Stimulated activated naive B cell treated with anti-CD40 and anti-IgM and Interleukin-4, amounts not matched to agents 10 μg/mL and 1 μg/mL and 100 μg/mL, for 72 hours (primary cell): ENCODE measurements around the gene IL36B.

Experiments
- ATAC-seq, 2 donors: fragments of 150-1000 bp; cut with Tn5 transposase; replicated peaks; 2 replicates each; pipeline ENCODE4 v1.10.0; 2021; ENCODE audit warnings: moderate library complexity in 1 of 2
- DNase-seq: peaks from one replicate; pipeline ENCODE4 v3.0.0; 2021
- H3K27ac Mint-ChIP-seq: one replicate; pipeline ENCODE4 v1.8.0; 2022; ENCODE audit warnings: mild to moderate bottlenecking, mixed read lengths
- H3K27me3 Mint-ChIP-seq, 2 donors: one replicate each; pipeline ENCODE4 v1.8.0; 2022; ENCODE audit warnings: mixed read lengths in 2 of 2
- H3K36me3 Mint-ChIP-seq, 2 donors: one replicate each; pipeline ENCODE4 v1.8.0; 2022; ENCODE audit warnings: mixed read lengths in 2 of 2, mild to moderate bottlenecking in 1 of 2
- H3K4me1 Mint-ChIP-seq, 2 donors: one replicate each; pipeline ENCODE4 v1.8.0; 2022; ENCODE audit warnings: mixed read lengths in 2 of 2, mild to moderate bottlenecking in 1 of 2
- H3K4me3 Mint-ChIP-seq, 2 donors: one replicate each; pipeline ENCODE4 v1.8.0; 2022; ENCODE audit warnings: mild to moderate bottlenecking in 2 of 2, mixed read lengths in 2 of 2, moderate library complexity in 1 of 2
- H3K9me3 Mint-ChIP-seq, 2 donors: one replicate each; pipeline ENCODE4 v1.8.0; 2022; ENCODE audit warnings: mixed read lengths in 2 of 2, mild to moderate bottlenecking in 1 of 2

Gene IL36B

DNA sequence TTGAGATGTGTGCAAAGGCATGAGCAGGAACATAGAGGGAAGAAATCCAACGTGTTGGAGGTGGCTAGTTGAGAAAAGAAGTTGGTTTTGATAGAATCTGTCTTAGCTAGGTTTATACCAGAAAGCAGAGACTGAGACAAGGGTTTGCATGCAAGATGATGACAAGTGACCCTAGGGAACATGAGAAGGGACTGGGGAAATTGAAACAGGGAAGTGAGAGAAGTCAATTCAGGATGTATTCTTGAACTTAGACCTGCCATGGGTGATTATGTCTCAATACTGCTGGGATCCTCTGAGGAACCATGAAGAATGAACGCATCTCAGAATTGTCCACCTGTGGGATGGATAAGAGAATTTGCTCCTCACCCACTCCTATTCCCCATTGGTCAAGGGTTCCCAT is 26.9 kb downstream of the IL36B start:
- H3K36me3 Mint-ChIP-seq = no peaks in the 10 kb centered on the region
- H3K27me3 Mint-ChIP-seq = peaks cover 47 to 58% of the 10 kb centered on the region in 2 donors
- no peak overlapping the region for H3K27ac Mint-ChIP-seq
- no peak overlapping the region for H3K4me3 Mint-ChIP-seq
- H3K9me3 Mint-ChIP-seq = no peaks in the 10 kb centered on the region
- DNase-seq (peak; percentile 4), ATAC-seq (peak; percentile 97 to 98)
- H3K4me1 Mint-ChIP-seq = peaks cover 10 to 12% of the 10 kb centered on the region in 2 donors

GRCh38 chr2:113024764-113025163 is 27.9 kb downstream of the IL36B start:
- no peaks in the 10 kb centered on the region for H3K36me3 Mint-ChIP-seq
- ATAC-seq (no peak), DNase-seq (no peak)
- no peak overlapping the region for H3K27ac Mint-ChIP-seq
- H3K4me1 Mint-ChIP-seq = peaks cover 10 to 12% of the 10 kb centered on the region in 2 donors
- H3K4me3 Mint-ChIP-seq = no peak overlapping the region
- H3K27me3 Mint-ChIP-seq = peaks cover 44 to 53% of the 10 kb centered on the region in 2 donors
- H3K9me3 Mint-ChIP-seq = peaks cover under 1 to 2% of the 10 kb centered on the region in 2 donors

DNA sequence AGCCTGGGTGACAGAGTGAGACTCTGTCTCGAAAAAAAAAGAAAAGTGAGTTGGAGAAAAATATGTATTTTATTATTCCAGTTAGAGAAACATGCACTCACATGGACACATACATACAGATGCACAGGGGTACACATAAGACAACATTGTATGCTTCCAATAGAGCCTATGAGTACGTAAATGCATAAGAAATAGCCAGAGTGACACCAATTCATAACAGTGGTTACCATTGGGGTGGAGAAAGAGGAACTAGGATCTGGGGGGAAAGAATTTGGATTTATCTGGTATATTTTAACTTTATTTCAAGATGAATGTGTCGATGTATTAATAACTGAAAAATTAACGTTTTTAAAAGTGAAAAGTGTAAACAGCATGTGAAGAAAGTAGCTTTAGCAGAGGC is 31.4 kb downstream of the IL36B start:
- Mint-ChIP-seq H3K36me3 (peaks cover 6 to 8% of the 10 kb centered on the region in 2 donors), H3K4me3 (no peak overlapping the region), H3K27ac (no peak overlapping the region)

GRCh38 chr2:113018509-113018908 is 34.2 kb downstream of the IL36B start:
- peaks cover 12 to 15% of the 10 kb centered on the region in 2 donors for H3K9me3 Mint-ChIP-seq
- ATAC-seq (no peak), DNase-seq (no peak)
- H3K27ac Mint-ChIP-seq = no peak overlapping the region
- no peaks in the 10 kb centered on the region for H3K4me1 Mint-ChIP-seq
- H3K36me3 Mint-ChIP-seq = peaks cover 6 to 8% of the 10 kb centered on the region in 2 donors
- H3K4me3 Mint-ChIP-seq = no peak overlapping the region
- H3K27me3 Mint-ChIP-seq = peaks cover 49 to 55% of the 10 kb centered on the region in 2 donors

More for the DNA sequence above, 31.4 kb downstream of the IL36B start:
- ATAC-seq (peak; percentile 43 to 51), DNase-seq (no peak)
- peaks cover 9 to 12% of the 10 kb centered on the region in 2 donors for H3K4me1 Mint-ChIP-seq
- H3K9me3 Mint-ChIP-seq = peaks cover 12 to 15% of the 10 kb centered on the region in 2 donors
- peaks cover 55 to 61% of the 10 kb centered on the region in 2 donors for H3K27me3 Mint-ChIP-seq

- Mint-ChIP-seq H3K27ac (no peak overlapping the region), H3K9me3 (peaks cover 12 to 15% of the 10 kb centered on the region in 2 donors), H3K36me3 (peaks cover 6 to 8% of the 10 kb centered on the region in 2 donors), H3K4me1 (no peaks in the 10 kb centered on the region), H3K4me3 (no peak overlapping the region), H3K27me3 (peaks cover 55 to 65% of the 10 kb centered on the region in 2 donors)
- no peak for DNase-seq
- no peak for ATAC-seq
These were observed 37.0 kb downstream of the IL36B start for GRCh38 chr2:113015655-113016054.

GRCh38 chr2:113015042-113015441 is 37.6 kb downstream of the IL36B start:
- Mint-ChIP-seq H3K36me3 (peaks cover 6 to 8% of the 10 kb centered on the region in 2 donors), H3K27ac (no peak overlapping the region), H3K4me3 (no peak overlapping the region), H3K9me3 (peaks cover 12 to 15% of the 10 kb centered on the region in 2 donors), H3K4me1 (no peaks in the 10 kb centered on the region), H3K27me3 (peaks cover 58 to 67% of the 10 kb centered on the region in 2 donors)
- DNase-seq (no peak), ATAC-seq (no peak)

GRCh38 chr2:113014067-113014466 is 38.6 kb downstream of the IL36B start:
- H3K36me3 Mint-ChIP-seq = peaks cover 5 to 8% of the 10 kb centered on the region in 2 donors
- H3K4me3 Mint-ChIP-seq = no peak overlapping the region
- no peaks in the 10 kb centered on the region for H3K4me1 Mint-ChIP-seq
- no peak overlapping the region for H3K27ac Mint-ChIP-seq
- DNase-seq = no peak
- H3K27me3 Mint-ChIP-seq = peaks cover 53 to 64% of the 10 kb centered on the region in 2 donors
- no peak for ATAC-seq
- H3K9me3 Mint-ChIP-seq = peaks cover 8% of the 10 kb centered on the region in 2 donors

- Mint-ChIP-seq H3K36me3 (peaks cover 0 to under 1% of the 10 kb centered on the region in 2 donors), H3K27me3 (peaks cover 49 to 61% of the 10 kb centered on the region in 2 donors), H3K4me1 (no peaks in the 10 kb centered on the region), H3K9me3 (peaks cover 1 to 2% of the 10 kb centered on the region in 2 donors), H3K4me3 (no peak overlapping the region), H3K27ac (no peak overlapping the region)
- ATAC-seq = no peak
- no peak for DNase-seq
These were observed 39.4 kb downstream of the IL36B start for GRCh38 chr2:113013336-113013661.

DNA sequence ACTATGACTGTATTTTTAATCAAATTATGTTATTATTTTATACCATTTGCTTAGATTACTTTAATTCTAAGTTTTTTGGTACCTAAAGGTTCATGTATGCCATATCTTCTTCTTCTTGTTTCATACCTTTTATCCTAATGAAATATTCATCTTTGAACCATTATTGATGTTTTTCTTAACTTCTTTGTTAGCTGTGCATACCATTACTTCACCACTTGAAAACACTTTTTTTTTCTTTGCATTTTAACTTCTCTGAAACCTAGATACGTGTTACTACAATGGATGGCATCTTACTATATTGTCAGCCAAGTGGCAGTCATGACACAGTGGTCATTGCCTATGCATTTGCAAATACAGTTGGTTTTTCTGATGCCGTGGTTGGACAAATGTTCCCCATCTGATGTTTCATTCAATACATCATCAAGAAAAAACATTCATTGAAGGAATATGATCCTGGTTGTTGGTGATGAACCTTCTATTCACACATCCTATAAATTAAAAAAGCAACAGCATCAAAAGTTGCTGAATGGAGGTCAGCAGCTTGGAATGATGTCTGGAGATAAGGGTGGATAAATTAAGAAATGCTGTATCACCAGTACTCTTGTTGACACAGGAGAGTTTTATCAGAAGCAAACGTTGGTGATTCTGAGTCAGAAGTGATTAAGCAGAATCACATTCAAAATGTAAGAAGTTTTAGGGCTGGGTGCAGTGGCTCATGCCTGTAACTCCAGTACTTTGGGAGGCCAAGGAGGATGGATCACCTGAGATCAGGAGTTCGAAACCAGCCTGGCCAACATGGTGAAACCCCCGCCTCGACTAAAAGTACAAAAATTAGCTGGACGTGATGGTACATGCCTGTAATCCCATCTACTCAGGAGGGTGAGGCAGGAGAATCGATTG is 40.0 kb downstream of the IL36B start:
- no peak overlapping the region for H3K27ac Mint-ChIP-seq
- no peaks in the 10 kb centered on the region for H3K36me3 Mint-ChIP-seq
- H3K27me3 Mint-ChIP-seq = peaks cover 43 to 55% of the 10 kb centered on the region in 2 donors
- DNase-seq = no peak
- H3K4me1 Mint-ChIP-seq = no peaks in the 10 kb centered on the region
- ATAC-seq = no peak
- peaks cover 0 to 1% of the 10 kb centered on the region in 2 donors for H3K9me3 Mint-ChIP-seq
- no peak overlapping the region for H3K4me3 Mint-ChIP-seq

GRCh38 chr2:113011108-113011507 is 41.6 kb downstream of the IL36B start:
- Mint-ChIP-seq H3K4me3 (no peak overlapping the region), H3K27ac (no peak overlapping the region), H3K9me3 (peaks cover 0 to 1% of the 10 kb centered on the region in 2 donors), H3K4me1 (no peaks in the 10 kb centered on the region), H3K27me3 (peaks cover 31 to 41% of the 10 kb centered on the region in 2 donors), H3K36me3 (no peaks in the 10 kb centered on the region)
- DNase-seq (no peak), ATAC-seq (no peak)

GRCh38 chr2:113010088-113010487 is 42.6 kb downstream of the IL36B start:
- Mint-ChIP-seq H3K4me3 (no peak overlapping the region), H3K36me3 (no peaks in the 10 kb centered on the region), H3K4me1 (no peaks in the 10 kb centered on the region), H3K27me3 (peaks cover 34 to 50% of the 10 kb centered on the region in 2 donors), H3K9me3 (peaks cover 0 to 1% of the 10 kb centered on the region in 2 donors), H3K27ac (no peak overlapping the region)
- DNase-seq (no peak), ATAC-seq (no peak)

- Mint-ChIP-seq H3K4me3 (no peak overlapping the region), H3K27me3 (peaks cover 29 to 50% of the 10 kb centered on the region in 2 donors), H3K36me3 (no peaks in the 10 kb centered on the region), H3K27ac (no peak overlapping the region), H3K4me1 (no peaks in the 10 kb centered on the region), H3K9me3 (peaks cover 0 to 1% of the 10 kb centered on the region in 2 donors)
- ATAC-seq (peak in 1 of 2 donors; percentile 31), DNase-seq (no peak)
These were observed 43.0 kb downstream of the IL36B start for GRCh38 chr2:113009622-113010021.

GRCh38 chr2:113007250-113007649 is 45.4 kb downstream of the IL36B start:
- Mint-ChIP-seq H3K9me3 (peaks cover 0 to 1% of the 10 kb centered on the region in 2 donors), H3K36me3 (no peaks in the 10 kb centered on the region), H3K27ac (no peak overlapping the region), H3K27me3 (peaks cover 22 to 39% of the 10 kb centered on the region in 2 donors), H3K4me1 (no peaks in the 10 kb centered on the region), H3K4me3 (no peak overlapping the region)
- no peak for DNase-seq
- no peak for ATAC-seq

DNA sequence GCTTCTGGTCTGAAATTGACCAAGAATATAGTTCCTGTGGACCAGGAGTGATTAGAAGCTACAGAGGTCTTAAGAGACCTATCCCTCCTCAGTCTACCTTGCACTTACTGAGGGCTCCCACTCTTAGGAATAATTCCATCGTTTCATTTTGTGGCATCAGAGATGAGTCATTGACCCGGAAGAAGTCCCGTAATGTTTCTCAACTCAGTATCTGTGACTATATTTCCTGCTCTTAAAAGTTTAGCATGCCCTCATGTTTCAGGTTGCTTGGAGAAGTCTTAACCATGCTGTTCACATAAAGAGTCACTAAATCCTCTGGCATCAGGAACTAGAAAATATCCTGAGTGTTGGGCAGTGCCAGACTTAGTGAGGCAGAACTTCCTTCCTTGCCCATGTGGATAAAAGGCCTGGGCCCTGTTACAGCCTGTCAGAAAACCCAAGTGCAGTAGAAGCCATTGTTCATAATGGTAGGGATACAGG is 47.6 kb downstream of the IL36B start, which contains the start of gene IL36A:
Gene IL36A, plus strand, starts transcription at position 430 of the 480 bp plus-strand sequence. CDS start 413 bp downstream, outside the sequence.
- Mint-ChIP-seq H3K9me3 (peaks cover 11 to 14% of the 10 kb centered on the region in 2 donors), H3K27me3 (peaks cover 18 to 39% of the 10 kb centered on the region in 2 donors), H3K4me3 (no peak within 1 kb of the TSS), H3K36me3 (peaks cover 4 to 8% of the 10 kb centered on the region in 2 donors), H3K4me1 (no peaks in the 10 kb centered on the region), H3K27ac (no peak within 1 kb of the TSS)
- DNase-seq (no peak), ATAC-seq (no peak)

DNA sequence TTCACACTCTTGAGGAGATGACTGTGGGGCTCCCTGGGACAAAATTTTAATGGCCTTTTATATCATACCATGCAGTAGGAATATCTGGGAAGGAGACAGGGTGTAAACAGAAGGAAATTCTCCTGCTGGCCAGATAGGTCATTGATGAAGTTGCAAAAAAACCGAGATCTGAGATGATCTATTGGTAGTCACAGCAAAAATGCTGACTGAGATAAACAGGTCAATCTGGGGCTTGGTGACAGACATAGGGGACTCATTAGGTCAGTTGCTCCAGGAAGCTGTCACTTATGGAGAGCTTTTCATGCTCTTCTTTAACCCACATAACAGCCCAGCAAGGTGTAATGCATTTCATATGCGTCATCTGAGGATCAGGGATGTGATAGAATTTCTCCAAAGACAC is 50.0 kb downstream of the IL36B start:
- no peak for DNase-seq
- ATAC-seq = no peak
- H3K27ac Mint-ChIP-seq = no peak overlapping the region
- H3K9me3 Mint-ChIP-seq = peaks cover 14 to 18% of the 10 kb centered on the region in 2 donors
- H3K36me3 Mint-ChIP-seq = peaks cover 4 to 8% of the 10 kb centered on the region in 2 donors
- H3K27me3 Mint-ChIP-seq = peaks cover 24 to 39% of the 10 kb centered on the region in 2 donors
- no peaks in the 10 kb centered on the region for H3K4me1 Mint-ChIP-seq
- H3K4me3 Mint-ChIP-seq = no peak overlapping the region
